A549 (cell line): ENCODE measurements around the gene MRPL11. TPM values are rescaled to one million over a fixed set of nuclear protein-coding genes. Genes with fewer than 3 reads are reported as not detected.
A peak's percentile ranks its signal among the peaks of the same experiment; 100 is the strongest.
"Not testable (repeated sequence)": the region's sequence is repeated elsewhere in the genome, so short reads cannot be mapped to it uniquely, and the experiment has no call there.

Experiments
- ATAC-seq, 2 experiments: fragments of 200-7000 bp in 1 of 2; fragments of >200 bp in 1 of 2; cut with Nextera tagmentation in 1 of 2; cut with Tn5 transposase in 1 of 2; 3 replicates each; pipeline versions ENCODE4 v1.8.0 to v1.9.1; 2018 to 2020; ENCODE audit warnings: mild to moderate bottlenecking in 1 of 2, moderate library complexity in 1 of 2
- CTCF ChIA-PET: fragments of 300-600 bp; sonication (Branson Sonifier 250); formaldehyde crosslinking; extraction: SDS; loops from one replicate; lab custom pipeline; 2021; ENCODE audit warnings: antibody characterized with exemption, inconsistent platforms; lab: Yijun Ruan, JAX
- POLR2A ChIA-PET: fragments of 350-600 bp; formaldehyde crosslinking; extraction: SDS; loops from one replicate; lab custom pipeline; 2021; ENCODE audit warnings: antibody characterized with exemption, inconsistent platforms; lab: Yijun Ruan, JAX
- DNase-seq, 2 experiments: peaks; one replicate each; pipeline versions ENCODE4 v3.0.0 to v3.0.0-alpha.2; 2011 to 2016; ENCODE audit warnings: low read depth in 1 of 2, low spot score in 1 of 2
- FAIRE-seq: peaks from 2 replicates; lab custom pipeline; 2011; peaks lifted over from hg19 to GRCh38; lab: Jason Lieb, UNC
- H3K27ac ChIP-seq, 2 experiments: fragments of >200 bp; sonication (Bioruptor Twin); formaldehyde crosslinking; 3 replicates each; pipeline ENCODE4 v1.5.1; 2016 to 2017
- H3K4me1 ChIP-seq: fragments of >200 bp; sonication (Bioruptor Twin); formaldehyde crosslinking; 3 replicates; pipeline ENCODE4 v1.6.1; 2016
- H3K4me2 ChIP-seq: fragments of >200 bp; sonication (Bioruptor Twin); formaldehyde crosslinking; 3 replicates; pipeline ENCODE4 v1.6.1; 2016
- H3K4me3 ChIP-seq: fragments of >200 bp; sonication (Bioruptor Twin); formaldehyde crosslinking; 3 replicates; pipeline ENCODE4 v1.5.1; 2016
- H3K9me3 ChIP-seq: fragments of >200 bp; sonication (Bioruptor Twin); formaldehyde crosslinking; 3 replicates; pipeline ENCODE4 v1.6.1; 2016
- BHLHE40 ChIP-seq: IDR thresholded peaks from 2 replicates; pipeline ENCODE4 v1.6.1; 2012; ENCODE audit warnings: low read depth, low read length, inconsistent platforms
- CEBPB ChIP-seq, 2 experiments: fragments of >200 bp in 1 of 2; sonication (Bioruptor Twin) in 1 of 2; formaldehyde crosslinking in 1 of 2; IDR thresholded peaks; 2 replicates each; pipeline ENCODE4 v1.6.1; 2012 to 2016
- CHD2 ChIP-seq: fragments of 150-350 bp; IDR thresholded peaks from 2 replicates; pipeline ENCODE4 v1.6.1; 2014; ENCODE audit warnings: low read length; ENCODE audit not compliant: partially characterized antibody
- FOXS1 ChIP-seq: fragments of 250-450 bp; sonication (Bioruptor Pico); IDR thresholded peaks from 2 replicates; pipeline ENCODE4 v1.5.0; 2020; ENCODE audit warnings: mild to moderate bottlenecking, moderate library complexity
- GATA3 ChIP-seq: IDR thresholded peaks from 2 replicates; pipeline ENCODE4 v1.6.1; 2012; ENCODE audit warnings: borderline replicate concordance
- HDAC2 ChIP-seq: fragments of 200-600 bp; sonication (generic); IDR thresholded peaks from 2 replicates; pipeline ENCODE4 v1.6.1; 2016
- HOXA7 ChIP-seq: fragments of 250-450 bp; sonication (Bioruptor Pico); IDR thresholded peaks from 2 replicates; pipeline ENCODE4 v1.5.0; 2020; ENCODE audit warnings: mild to moderate bottlenecking, moderate library complexity
- HOXB13 ChIP-seq: fragments of 250-450 bp; sonication (Bioruptor Pico); IDR thresholded peaks from 2 replicates; pipeline ENCODE4 v1.5.0; 2020; ENCODE audit warnings: low read depth, mild to moderate bottlenecking, moderate library complexity
- JUN ChIP-seq, 2 experiments: fragments of >200 bp; sonication (Bioruptor Twin); formaldehyde crosslinking; IDR thresholded peaks; 2 replicates in 1 of 2; 3 replicates in 1 of 2; pipeline ENCODE4 v1.6.1; 2016 to 2017
- MAZ ChIP-seq: fragments of 150-350 bp; IDR thresholded peaks from 2 replicates; pipeline ENCODE4 v1.6.1; 2014; ENCODE audit warnings: antibody characterized with exemption, low read depth, low read length, borderline replicate concordance
- NFE2L2 ChIP-seq: fragments of 150-350 bp; conservative IDR thresholded peaks from 2 replicates; pipeline ENCODE4 v1.6.1; 2014; ENCODE audit warnings: low read length
- TP53 ChIP-seq: fragments of 250-450 bp; sonication (Bioruptor Pico); IDR thresholded peaks from 2 replicates; pipeline ENCODE4 v1.5.0; 2021; ENCODE audit warnings: mild to moderate bottlenecking, moderate library complexity
- ZFP36 ChIP-seq: fragments of 450-650 bp; IDR thresholded peaks from 2 replicates; pipeline ENCODE4 v1.6.1; 2014; ENCODE audit warnings: borderline replicate concordance; ENCODE audit not compliant: partially characterized antibody
- WGBS: methylation state at CpG from one replicate; pipeline ENCODE4 v1.1.6; 2017; ENCODE audit errors: missing lambda C conversion rate; 5-methylcytosine and 5-hydroxymethylcytosine counted together
- polyA plus RNA-seq, 4 experiments: library from polyadenylated mRNA; depleted of rRNA in 3 of 4; stranded (reverse); fragments of >200 nt; fragmentation: RNase III in 1 of 4; extraction: RNeasy Plus Mini Kit Qiagen cat#74134 plus additional on column Dnase treatment in 1 of 4; gene quantifications; 2 replicates in 3 of 4; 3 replicates in 1 of 4; pipeline ENCODE4 v1.2.3, GENCODE V29; 2011 to 2017
- TF ChIP-seq, protein P1 (sequence below): fragments of 450-650 bp; IDR thresholded peaks from 2 replicates; pipeline ENCODE4 v1.6.1; 2014; ENCODE audit warnings: antibody characterized with exemption
- TF ChIP-seq, protein P2 (sequence below): IDR thresholded peaks from 2 replicates; pipeline ENCODE4 v1.6.1; 2012
- TF ChIP-seq, protein P3 (sequence below): fragments of >200 bp; sonication (Bioruptor Twin); formaldehyde crosslinking; IDR thresholded peaks from 3 replicates; pipeline ENCODE4 v1.5.1; 2016

MRPL11 gene
- polyA plus RNA-seq, 2 of the 4 experiments (the other 2 are of a cell fraction): 62.9 to 73.8 TPM

DNA sequence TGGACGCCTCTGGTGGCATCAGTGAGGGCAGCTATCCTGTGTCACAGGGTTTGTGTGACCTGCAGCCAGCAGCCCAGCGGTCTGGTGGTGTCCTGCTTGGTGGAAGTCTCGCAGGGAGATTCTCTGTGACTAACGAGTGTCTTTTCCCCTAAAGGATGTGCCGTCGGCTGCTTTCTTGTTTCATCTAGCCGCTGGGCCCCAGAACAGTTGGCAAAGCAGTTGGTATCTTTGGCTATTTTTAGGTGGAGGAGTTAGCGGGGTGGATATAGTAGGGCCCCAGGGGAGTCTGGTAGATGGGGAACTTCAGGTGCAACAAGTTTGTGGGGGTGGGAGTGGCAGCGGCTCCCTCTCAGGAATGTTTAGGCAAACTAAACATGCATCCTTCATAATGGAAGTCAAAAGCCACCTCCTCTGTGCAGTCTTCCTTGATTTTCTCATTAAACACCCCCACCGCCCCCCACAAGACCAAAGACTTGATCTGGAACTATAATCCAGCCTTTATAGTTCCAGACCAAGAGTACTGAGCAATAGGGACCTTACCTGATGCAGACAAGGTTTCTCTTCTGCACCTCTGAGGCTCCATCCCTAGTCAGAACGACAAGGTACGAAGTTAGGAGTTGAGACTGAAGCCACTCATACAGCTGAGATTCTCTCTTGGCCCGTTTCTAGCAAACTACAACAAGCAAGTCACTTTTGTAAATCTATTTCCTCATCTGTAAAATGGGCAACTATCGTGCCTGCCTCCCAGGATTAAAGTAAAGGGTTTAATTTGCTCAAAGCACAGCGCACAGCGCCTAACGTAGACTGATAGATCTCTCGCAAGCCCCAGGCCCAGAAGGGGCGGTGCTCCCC, 27.0 kb upstream of the MRPL11 start:
- POLR2A ChIA-PET: interaction anchor here (1.0 to 3.9 kb wide), 4 partner anchors 14 to 80 kb away, joined by 3 to 47 read pairs (median 12); partner anchors contain the start of genes DPP3, MRPL11 and ZDHHC24

DNA sequence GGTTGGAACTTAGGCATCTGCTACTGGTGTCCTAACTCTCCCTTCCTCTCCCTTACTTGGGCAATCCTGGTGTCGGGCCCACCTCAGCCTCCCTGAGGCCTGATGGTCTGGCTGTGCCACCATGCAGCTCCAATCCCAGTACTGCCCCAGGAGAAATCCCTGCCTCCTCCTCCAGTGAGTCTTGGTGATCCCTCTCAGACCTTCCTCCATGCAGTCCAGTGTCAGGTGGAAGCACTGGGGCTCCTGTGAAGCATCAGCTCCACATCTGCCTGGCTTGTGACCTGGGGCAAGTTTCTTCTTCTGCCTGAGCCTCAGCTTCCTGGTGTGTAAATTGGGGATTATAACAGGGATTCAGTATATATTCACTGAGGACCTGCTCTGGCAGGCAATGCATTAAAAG, 26.3 kb upstream of the MRPL11 start:
- Histone ChIP-seq H3K4me1 (peaks cover 10% of the 10 kb centered on the region), H3K27ac (no peak overlapping the region), H3K4me2 (no peak overlapping the region), H3K9me3 (peaks cover 5% of the 10 kb centered on the region)
- 100% methylated on average over 1 of the region's 1 CpG for WGBS
- ChIA-PET POLR2A (interaction anchor here (3.9 kb wide), 1 partner anchor 15 kb away, joined by 47 read pairs; the partner anchor contains the start of gene DPP3), CTCF (interaction anchor here (0.9 to 1.4 kb wide), 5 partner anchors 14 to 57 kb away, joined by 3 to 8 read pairs (median 4); no protein-coding TSS in a partner anchor)
- no peak for TF ChIP-seq CEBPB (IDR thresholded peaks at IDR 0.05)
- TF ChIP-seq GATA3: no peak
- TF ChIP-seq HOXB13 (CRISPR knock-in tag): no peak
- TF ChIP-seq, all 56 proteins: peak for 0
- H3K4me3 ChIP-seq: no peak overlapping the region
- no peak for ATAC-seq
- no peak for FAIRE-seq
- DNase-seq: no peak

More for the DNA sequence above, 27.0 kb upstream of the MRPL11 start:
- no peak for DNase-seq
- Histone ChIP-seq H3K9me3 (peaks cover 5% of the 10 kb centered on the region), H3K4me3 (peak overlapping the region; percentile 72), H3K27ac (peak overlapping the region; percentile 76 to 95; a peak in 5 of 6 replicates), H3K4me1 (peaks cover 10% of the 10 kb centered on the region), H3K4me2 (peak overlapping the region; percentile 93)
- FAIRE-seq: no peak
- 83% methylated on average over 19 of the region's 19 CpGs for WGBS
- no peak for ATAC-seq
- CTCF ChIA-PET: interaction anchor here (0.7 to 2.9 kb wide), 10 partner anchors 13 to 58 kb away, joined by 3 to 14 read pairs (median 4); partner anchors contain the start of genes DPP3 and MRPL11
- TF ChIP-seq BHLHE40 (no peak), ZFP36 (peak; percentile 76)

DNA sequence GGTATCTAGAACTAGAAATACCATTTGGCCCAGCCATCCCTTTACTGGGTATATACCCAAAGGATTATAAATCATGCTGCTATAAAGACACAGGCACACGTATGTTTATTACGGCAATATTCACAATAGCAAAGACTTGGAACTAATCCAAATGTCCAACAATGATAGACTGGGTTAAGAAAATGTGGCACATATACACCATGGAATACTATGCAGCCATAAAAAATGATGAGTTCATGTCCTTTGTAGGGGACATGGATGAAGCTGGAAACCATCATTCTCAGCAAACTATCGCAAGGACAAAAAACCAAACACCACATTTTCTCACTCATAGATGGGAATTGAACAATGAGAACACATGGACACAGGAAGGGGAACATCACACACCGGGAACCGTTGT, 25.5 kb upstream of the MRPL11 start:
- H3K9me3 ChIP-seq, ATAC-seq, FAIRE-seq, H3K4me2 ChIP-seq, DNase-seq, H3K27ac ChIP-seq, POLR2A ChIA-PET, H3K4me3 ChIP-seq: not testable (repeated sequence)
- CTCF ChIA-PET: interaction anchor here (1.1 to 3.6 kb wide), 4 partner anchors 15 to 34 kb away, joined by 3 to 15 read pairs (median 7); partner anchors contain the start of gene MRPL11
- peaks cover 10% of the 10 kb centered on the region for H3K4me1 ChIP-seq
- WGBS: 76% methylated on average over 5 of the region's 5 CpGs

DNA sequence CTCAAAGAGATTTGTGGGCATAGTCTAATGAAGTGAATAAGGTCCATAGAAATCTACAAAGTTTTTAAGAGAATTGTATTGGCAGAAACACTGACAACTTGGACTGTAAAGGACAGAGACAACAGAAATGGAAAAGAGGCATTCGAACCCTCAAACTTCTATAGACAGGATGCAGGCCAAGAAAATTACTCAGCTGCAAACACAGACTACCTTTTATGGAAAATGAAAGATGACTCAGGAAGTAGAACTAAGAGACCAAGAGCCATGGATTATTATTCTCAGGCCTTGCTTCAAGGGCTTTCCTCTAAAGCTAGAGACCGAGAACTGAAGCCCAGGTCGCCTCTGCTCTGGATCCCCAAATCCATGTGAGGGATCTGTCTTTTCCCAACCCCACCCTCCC, 24.3 kb upstream of the MRPL11 start:
- Histone ChIP-seq H3K4me2 (no peak overlapping the region), H3K27ac (no peak overlapping the region), H3K4me3 (no peak overlapping the region), H3K4me1 (peaks cover 9% of the 10 kb centered on the region), H3K9me3 (peaks cover 5% of the 10 kb centered on the region)
- FAIRE-seq: no peak
- CTCF ChIA-PET: interaction anchor here (0.9 to 3.6 kb wide), 5 partner anchors 16 to 72 kb away, joined by 3 to 15 read pairs (median 3); partner anchors contain the start of gene MRPL11
- ATAC-seq: no peak
- no peak for TF ChIP-seq JUN (IDR thresholded peaks at IDR 0.05)
- TF ChIP-seq, protein P1, sequence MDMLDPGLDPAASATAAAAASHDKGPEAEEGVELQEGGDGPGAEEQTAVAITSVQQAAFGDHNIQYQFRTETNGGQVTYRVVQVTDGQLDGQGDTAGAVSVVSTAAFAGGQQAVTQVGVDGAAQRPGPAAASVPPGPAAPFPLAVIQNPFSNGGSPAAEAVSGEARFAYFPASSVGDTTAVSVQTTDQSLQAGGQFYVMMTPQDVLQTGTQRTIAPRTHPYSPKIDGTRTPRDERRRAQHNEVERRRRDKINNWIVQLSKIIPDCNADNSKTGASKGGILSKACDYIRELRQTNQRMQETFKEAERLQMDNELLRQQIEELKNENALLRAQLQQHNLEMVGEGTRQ: no peak
- no peak for TF ChIP-seq NFE2L2
- no peak for TF ChIP-seq HOXA7 (CRISPR knock-in tag)
- TF ChIP-seq CHD2: no peak
- TF ChIP-seq FOXS1: no peak
- TF ChIP-seq TP53 (CRISPR knock-in tag): no peak
- TF ChIP-seq, protein P2, sequence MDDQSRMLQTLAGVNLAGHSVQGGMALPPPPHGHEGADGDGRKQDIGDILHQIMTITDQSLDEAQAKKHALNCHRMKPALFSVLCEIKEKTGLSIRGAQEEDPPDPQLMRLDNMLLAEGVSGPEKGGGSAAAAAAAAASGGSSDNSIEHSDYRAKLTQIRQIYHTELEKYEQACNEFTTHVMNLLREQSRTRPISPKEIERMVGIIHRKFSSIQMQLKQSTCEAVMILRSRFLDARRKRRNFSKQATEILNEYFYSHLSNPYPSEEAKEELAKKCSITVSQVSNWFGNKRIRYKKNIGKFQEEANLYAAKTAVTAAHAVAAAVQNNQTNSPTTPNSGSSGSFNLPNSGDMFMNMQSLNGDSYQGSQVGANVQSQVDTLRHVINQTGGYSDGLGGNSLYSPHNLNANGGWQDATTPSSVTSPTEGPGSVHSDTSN: no peak
- TF ChIP-seq MAZ: no peak
- TF ChIP-seq, protein P3, sequence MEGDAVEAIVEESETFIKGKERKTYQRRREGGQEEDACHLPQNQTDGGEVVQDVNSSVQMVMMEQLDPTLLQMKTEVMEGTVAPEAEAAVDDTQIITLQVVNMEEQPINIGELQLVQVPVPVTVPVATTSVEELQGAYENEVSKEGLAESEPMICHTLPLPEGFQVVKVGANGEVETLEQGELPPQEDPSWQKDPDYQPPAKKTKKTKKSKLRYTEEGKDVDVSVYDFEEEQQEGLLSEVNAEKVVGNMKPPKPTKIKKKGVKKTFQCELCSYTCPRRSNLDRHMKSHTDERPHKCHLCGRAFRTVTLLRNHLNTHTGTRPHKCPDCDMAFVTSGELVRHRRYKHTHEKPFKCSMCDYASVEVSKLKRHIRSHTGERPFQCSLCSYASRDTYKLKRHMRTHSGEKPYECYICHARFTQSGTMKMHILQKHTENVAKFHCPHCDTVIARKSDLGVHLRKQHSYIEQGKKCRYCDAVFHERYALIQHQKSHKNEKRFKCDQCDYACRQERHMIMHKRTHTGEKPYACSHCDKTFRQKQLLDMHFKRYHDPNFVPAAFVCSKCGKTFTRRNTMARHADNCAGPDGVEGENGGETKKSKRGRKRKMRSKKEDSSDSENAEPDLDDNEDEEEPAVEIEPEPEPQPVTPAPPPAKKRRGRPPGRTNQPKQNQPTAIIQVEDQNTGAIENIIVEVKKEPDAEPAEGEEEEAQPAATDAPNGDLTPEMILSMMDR: no peak
- TF ChIP-seq HDAC2: no peak
- no peak for DNase-seq
- POLR2A ChIA-PET: no interaction called here
- WGBS: 47% methylated on average over 3 of the region's 3 CpGs
